HepG2 (cell line): ENCODE measurements around the gene HSF4. TPM values are rescaled to one million over a fixed set of nuclear protein-coding genes. Genes with fewer than 3 reads are reported as not detected.
A peak's percentile ranks its signal among the peaks of the same experiment; 100 is the strongest.

Source experiments
- ATAC-seq: fragments of 200-7000 bp; cut with Tn5 transposase; 3 replicates; pipeline ENCODE4 v1.9.1; 2020; ENCODE audit warnings: mild to moderate bottlenecking, moderate library complexity
- BruUV-seq: library from RNA; stranded (reverse); fragments of 400-500 nt; replicated peaks from 2 replicates; lab custom pipeline; 2021; lab: Mats Ljungman, UMichigan
- CTCF ChIA-PET: fragments of 300-600 bp; formaldehyde crosslinking; extraction: SDS; loops from one replicate; lab custom pipeline; 2021; ENCODE audit warnings: low total read pairs, inconsistent platforms, low intra/inter-chr PET ratio; lab: Yijun Ruan, JAX
- POLR2A ChIA-PET: fragments of 350-600 bp; sonication (Branson Sonifier 250); formaldehyde crosslinking; loops from one replicate; lab custom pipeline; 2020; ENCODE audit warnings: antibody characterized with exemption, inconsistent platforms; lab: Yijun Ruan, JAX
- DNase-seq: peaks from one replicate; pipeline ENCODE4 v3.0.0-alpha.2; 2015; ENCODE audit warnings: low spot score
- FAIRE-seq: peaks from 3 replicates; lab custom pipeline; 2011; peaks lifted over from hg19 to GRCh38; lab: Jason Lieb, UNC
- H2AFZ ChIP-seq: one replicate; pipeline ENCODE4 v1.6.1; 2011; ENCODE audit warnings: low read length, inconsistent platforms
- H3K27ac ChIP-seq: fragments of 300-600 bp; 3 replicates; pipeline ENCODE4 v1.8.0; 2011; ENCODE audit warnings: mixed run types, mild to moderate bottlenecking, mixed read lengths, low read length, inconsistent platforms; ENCODE audit not compliant: insufficient read depth; ENCODE audit errors: extremely low read length
- H3K27me3 ChIP-seq, 2 experiments: fragments of 200-600 bp in 1 of 2; 2 replicates in 1 of 2; 3 replicates in 1 of 2; pipeline versions ENCODE4 v1.6.0 to v1.8.0; 2011; ENCODE audit warnings: low read length in 2 of 2, mild to moderate bottlenecking in 2 of 2, moderate library complexity in 2 of 2, inconsistent platforms in 1 of 2; ENCODE audit not compliant: insufficient read depth in 2 of 2, control insufficient read depth in 1 of 2
- H3K36me3 ChIP-seq, 2 experiments: fragments of 200-600 bp in 1 of 2; replicated peaks in 1 of 2; 2 replicates in 1 of 2; 3 replicates in 1 of 2; pipeline versions ENCODE4 v1.5.1 to v1.8.0; 2011; ENCODE audit warnings: low read length in 2 of 2, inconsistent platforms in 1 of 2; ENCODE audit not compliant: insufficient read depth in 2 of 2, control insufficient read depth in 1 of 2
- H3K4me1 ChIP-seq: 2 replicates; pipeline ENCODE4 v1.5.1; 2012; ENCODE audit warnings: low read length, inconsistent platforms; ENCODE audit not compliant: insufficient read depth
- H3K4me2 ChIP-seq: 2 replicates; pipeline ENCODE4 v1.6.0; 2011; ENCODE audit warnings: low read depth, low read length, inconsistent platforms
- H3K4me3 ChIP-seq, 3 experiments: fragments of 200-600 bp in 1 of 3; sonication (generic), shearing (Covaris generic) in 1 of 3; replicated peaks in 1 of 3; 2 replicates each; pipeline ENCODE4 v1.5.1; 2011 to 2016; ENCODE audit warnings: low read length in 3 of 3, inconsistent platforms in 2 of 3, low read depth in 2 of 3, mild to moderate bottlenecking in 2 of 3, control low read depth in 1 of 3, mixed read lengths in 1 of 3; ENCODE audit not compliant: insufficient read depth in 1 of 3
- H3K79me2 ChIP-seq: one replicate; pipeline ENCODE4 v1.6.1; 2011; ENCODE audit warnings: low read length, inconsistent platforms; ENCODE audit not compliant: insufficient read depth
- H3K9ac ChIP-seq: 2 replicates; pipeline ENCODE4 v1.6.0; 2011; ENCODE audit warnings: mild to moderate bottlenecking, low read depth, low read length, inconsistent platforms; ENCODE audit not compliant: insufficient read depth
- H3K9me3 ChIP-seq: 2 replicates; pipeline ENCODE4 v1.5.1; 2012; ENCODE audit warnings: mild to moderate bottlenecking, low read length
- H4K20me1 ChIP-seq: 2 replicates; pipeline ENCODE4 v1.6.0; 2011; ENCODE audit warnings: inconsistent platforms, mild to moderate bottlenecking, low read length, moderate library complexity; ENCODE audit not compliant: insufficient read depth
- AGO2 ChIP-seq: fragments of 200-400 bp; formaldehyde crosslinking; optimal IDR thresholded peaks from 2 replicates; pipeline ENCODE3; 2017; ENCODE audit warnings: mild to moderate bottlenecking, low read depth, low read length, moderate library complexity
- FOXK2 ChIP-seq: fragments of 450-650 bp; IDR thresholded peaks from 2 replicates; pipeline ENCODE4 v1.6.1; 2016
- HCFC1 ChIP-seq: fragments of 150-350 bp; IDR thresholded peaks from 2 replicates; pipeline ENCODE4 v1.6.1; 2014; ENCODE audit warnings: low read depth, low read length
- HMG20B ChIP-seq: conservative IDR thresholded peaks from 2 replicates; pipeline ENCODE4 v1.6.1; 2016; ENCODE audit warnings: missing genetic modification reagents, missing compliant biosample characterization
- PRDM4 ChIP-seq: sonication (generic); formaldehyde crosslinking; IDR thresholded peaks from 2 replicates; pipeline ENCODE4 v1.9.0; 2021; ENCODE audit warnings: missing genetic modification reagents, borderline replicate concordance
- SMAD9 ChIP-seq: sonication (generic); formaldehyde crosslinking; IDR thresholded peaks from 2 replicates; pipeline ENCODE4 v1.5.1; 2020; ENCODE audit warnings: mild to moderate bottlenecking, missing genetic modification reagents
- ZFP37 ChIP-seq: sonication (generic); formaldehyde crosslinking; IDR thresholded peaks from 2 replicates; pipeline ENCODE4 v1.4.0; 2020; ENCODE audit warnings: missing genetic modification reagents, borderline replicate concordance
- ZNF33A ChIP-seq: sonication (generic); formaldehyde crosslinking; IDR thresholded peaks from 2 replicates; pipeline ENCODE4 v1.5.1; 2020; ENCODE audit warnings: missing genetic modification reagents, mild to moderate bottlenecking, moderate library complexity, borderline replicate concordance
- ZNF468 ChIP-seq: sonication (generic); formaldehyde crosslinking; IDR thresholded peaks from 2 replicates; pipeline ENCODE4 v1.8.0; 2022; ENCODE audit warnings: mild to moderate bottlenecking, moderate library complexity, missing genetic modification reagents
- ZNF577 ChIP-seq: sonication (generic); formaldehyde crosslinking; IDR thresholded peaks from 2 replicates; pipeline ENCODE4 v1.4.0; 2020; ENCODE audit warnings: mild to moderate bottlenecking, low read depth, missing genetic modification reagents, borderline replicate concordance
- ZNF607 ChIP-seq: sonication (generic); formaldehyde crosslinking; IDR thresholded peaks from 2 replicates; pipeline ENCODE4 v1.5.1; 2020; ENCODE audit warnings: missing genetic modification reagents, mild to moderate bottlenecking, borderline replicate concordance
- WGBS: methylation state at CpG from one replicate; pipeline ENCODE4 v1.1.6; 2017; ENCODE audit warnings: low lambda C conversion rate; 5-methylcytosine and 5-hydroxymethylcytosine counted together
- in situ Hi-C: cut with HindIII; loops from 2 replicates; pipeline ENCODE4 v1.10.0; 2017; ENCODE audit warnings: low pct_unique_long_range_greater_than_20kb; ENCODE audit not compliant: extremely low pct_ligation_motif_present
- intact Hi-C: fragments of 100-400 bp; cut with micrococcal nuclease; formaldehyde crosslinking; loops from one replicate; pipeline ENCODE4 v1.10.0; 2022; ENCODE audit not compliant: unreplicated experiment
- polyA plus RNA-seq, 8 experiments: library from polyadenylated mRNA; depleted of rRNA in 3 of 8; stranded (reverse) in 7 of 8; unstranded in 1 of 8; fragments of >200 nt; fragmentation: Illumina TruSeq in 4 of 8; extraction: Trizol in 4 of 8; gene quantifications; 2 replicates each; pipeline versions ENCODE4 v1.2.1 to v1.2.3, GENCODE V29; 2011 to 2016; ENCODE audit warnings: low read depth in 4 of 8, missing spikeins in 1 of 8, mixed read lengths in 1 of 8; ENCODE audit not compliant: insufficient read depth in 1 of 8
- total RNA-seq, 5 experiments: library from RNA; depleted of rRNA; stranded (reverse); fragments of >200 nt; fragmentation: Illumina TruSeq; extraction: Trizol; gene quantifications; 2 replicates each; pipeline ENCODE4 v1.2.3, GENCODE V29; 2016; ENCODE audit warnings: low read depth in 1 of 5
- TF ChIP-seq, protein P1 (sequence below): sonication (generic); formaldehyde crosslinking; IDR thresholded peaks from 2 replicates; pipeline ENCODE4 v1.8.0; 2022; ENCODE audit warnings: mild to moderate bottlenecking, missing genetic modification reagents, borderline replicate concordance

The HSF4 gene
- total and polyA plus RNA-seq, 2 of the 13 experiments (the other 11 are each of a cell fraction or from before 2014, with no cell fraction given) = 3.5 to 16.9 TPM

- intact Hi-C loops = no loop called here
- BruUV-seq = no TSS peak
- POLR2A ChIA-PET = interaction anchor here (2.0 kb wide), 1 partner anchor 16 kb away, joined by 11 read pairs; no protein-coding TSS in a partner anchor
Measured at GRCh38 chr16:67176662-67177061, 12.1 kb downstream of the HSF4 start.

DNA sequence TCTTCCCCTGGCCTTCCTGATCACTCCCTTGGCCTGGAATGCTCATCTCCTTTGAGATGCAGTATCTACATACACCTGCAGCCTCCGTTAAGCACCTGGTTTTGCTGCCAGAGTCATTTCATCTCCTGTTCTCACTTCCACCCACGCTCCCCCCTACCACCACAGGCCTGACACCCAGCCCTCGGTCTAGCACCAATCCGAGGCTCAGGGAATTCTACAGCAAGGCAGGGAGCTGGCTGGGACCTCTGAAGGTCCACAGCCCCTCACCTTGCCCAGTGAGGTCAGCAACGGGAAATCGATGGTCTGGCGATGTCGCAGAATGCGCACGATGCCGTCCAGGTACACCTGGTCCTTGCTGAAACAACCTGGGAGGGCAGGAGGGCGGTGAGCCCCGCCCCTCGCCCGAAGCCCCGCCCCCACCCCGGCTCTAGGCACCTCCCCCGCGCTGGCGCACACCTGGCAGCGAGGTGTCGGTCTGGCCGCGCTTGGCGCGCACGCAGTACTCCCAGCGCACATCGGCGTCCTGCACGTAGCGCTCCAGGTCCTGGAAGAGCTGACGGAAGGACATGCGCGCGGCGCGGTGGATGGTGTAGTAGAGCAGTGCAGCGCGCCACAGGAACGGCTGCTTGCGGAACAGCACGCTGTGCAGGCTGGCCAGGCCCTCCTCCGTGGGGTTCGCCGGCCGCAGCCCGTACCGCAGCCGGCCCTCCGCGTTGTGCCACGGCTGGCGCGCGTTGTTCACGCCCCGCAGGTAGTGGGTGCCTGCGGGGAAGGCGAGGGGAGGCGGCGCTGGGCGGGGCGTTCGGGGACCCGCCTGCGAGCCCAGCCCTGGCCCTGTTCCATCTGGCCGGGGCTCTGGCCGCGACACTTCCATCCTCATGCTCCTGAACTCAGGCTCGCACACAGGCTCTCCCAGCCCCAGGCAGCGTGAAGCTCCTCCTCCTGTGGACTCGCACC is 13.5 kb downstream of the HSF4 start:
- Histone ChIP-seq H2AFZ (no peak overlapping the region), H3K27ac (no peak overlapping the region), H4K20me1 (no peaks in the 10 kb centered on the region; the same call in 1 of the 2 replicates), H3K4me2 (peak overlapping the region; percentile 77), H3K79me2 (no peaks in the 10 kb centered on the region), H3K4me3 (peak overlapping the region; percentile 46 to 73 (median 67)), H3K9me3 (no peaks in the 10 kb centered on the region), H3K27me3 (no peaks in the 10 kb centered on the region), H3K36me3 (no peaks in the 10 kb centered on the region; a peak in 1 of 5 replicates), H3K4me1 (peaks cover 47% of the 10 kb centered on the region), H3K9ac (peak overlapping the region; percentile 36)
- CTCF ChIA-PET = no interaction called here
- no TSS peak for BruUV-seq
- in situ Hi-C loops = no loop called here
- ATAC-seq (peak; percentile 71), DNase-seq (peak; percentile 65), FAIRE-seq (no peak)
- 16% methylated on average over 26 of the region's 73 CpGs for WGBS
- POLR2A ChIA-PET = interaction anchor here (2.0 kb wide), 1 partner anchor 17 kb away, joined by 11 read pairs; no protein-coding TSS in a partner anchor
- intact Hi-C loops = no loop called here
- TF ChIP-seq ZNF33A (CRISPR knock-in tag) (no peak), HMG20B (CRISPR knock-in tag) (no peak), SMAD9 (CRISPR knock-in tag) (no peak), HCFC1 (no peak), ZNF577 (CRISPR knock-in tag) (no peak), FOXK2 (no peak), PRDM4 (no peak), ZFP37 (CRISPR knock-in tag) (no peak), ZNF607 (peak; percentile 59; the same call in 1 of the 2 replicates)
- TF ChIP-seq, protein P1, sequence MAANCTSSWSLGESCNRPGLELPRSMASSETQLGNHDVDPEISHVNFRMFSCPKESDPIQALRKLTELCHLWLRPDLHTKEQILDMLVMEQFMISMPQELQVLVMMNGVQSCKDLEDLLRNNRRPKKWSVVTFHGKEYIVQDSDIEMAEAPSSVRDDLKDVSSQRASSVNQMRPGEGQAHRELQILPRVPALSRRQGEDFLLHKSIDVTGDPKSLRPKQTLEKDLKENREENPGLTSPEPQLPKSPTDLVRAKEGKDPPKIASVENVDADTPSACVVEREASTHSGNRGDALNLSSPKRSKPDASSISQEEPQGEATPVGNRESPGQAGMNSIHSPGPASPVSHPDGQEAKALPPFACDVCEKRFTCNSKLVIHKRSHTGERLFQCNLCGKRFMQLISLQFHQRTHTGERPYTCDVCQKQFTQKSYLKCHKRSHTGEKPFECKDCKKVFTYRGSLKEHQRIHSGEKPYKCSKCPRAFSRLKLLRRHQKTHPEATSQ = no peak

More at GRCh38 chr16:67176662-67177061, 12.1 kb downstream of the HSF4 start:
- no peaks in the 10 kb centered on the region for H3K9me3 ChIP-seq
- no peaks in the 10 kb centered on the region for H3K79me2 ChIP-seq
- H2AFZ ChIP-seq = no peak overlapping the region
- CTCF ChIA-PET = no interaction called here
- no peaks in the 10 kb centered on the region; the same call in 1 of the 2 replicates for H4K20me1 ChIP-seq
- DNase-seq (no peak), FAIRE-seq (no peak)
- H3K9ac ChIP-seq = no peak overlapping the region
- no peaks in the 10 kb centered on the region for H3K27me3 ChIP-seq
- no peak overlapping the region for H3K4me2 ChIP-seq
- no peak overlapping the region for H3K4me3 ChIP-seq
- WGBS = 87% methylated on average over 12 of the region's 12 CpGs
- peak; percentile 42 for TF ChIP-seq AGO2
- no peak for TF ChIP-seq ZNF468 (CRISPR knock-in tag)
- TF ChIP-seq, all 625 proteins: peak for 1
- no peak for ATAC-seq
- in situ Hi-C loops = no loop called here
- no peaks in the 10 kb centered on the region; a peak in 1 of 5 replicates for H3K36me3 ChIP-seq
- peaks cover 47% of the 10 kb centered on the region for H3K4me1 ChIP-seq
- no peak overlapping the region for H3K27ac ChIP-seq
